ENCODE data around the gene PRICKLE4.
A peak's percentile ranks its signal among the peaks of the same experiment; 100 is the strongest.

PRICKLE4 gene

GRCh38 chr6:41780551-41781365, at the start of gene PRICKLE4:
Gene PRICKLE4, plus strand, starts transcription at chr6:41780782. Its CDS starts 2,692 bp downstream, at chr6:41783474.
- peak; percentile 41 for DNase-seq (ENCODE audit: low spot score)

- no peak for DNase-seq (ENCODE audit: low spot score)
Observed at GRCh38 chr6:41731561-41732086, 49.0 kb upstream of the PRICKLE4 start.

GRCh38 chr6:41732149-41732548, 48.4 kb upstream of the PRICKLE4 start:
- DNase-seq (ENCODE audit: low spot score): no peak

GRCh38 chr6:41732591-41733359, 47.8 kb upstream of the PRICKLE4 start:
- no peak for DNase-seq (ENCODE audit: low spot score)

GRCh38 chr6:41733360-41733706, 47.2 kb upstream of the PRICKLE4 start:
- DNase-seq (ENCODE audit: low spot score): no peak

- peak; percentile 62 for DNase-seq (ENCODE audit: low spot score)
Observed at GRCh38 chr6:41733707-41734665, 46.6 kb upstream of the PRICKLE4 start.

GRCh38 chr6:41734666-41735426, 45.7 kb upstream of the PRICKLE4 start:
- DNase-seq (ENCODE audit: low spot score): peak; percentile 66

GRCh38 chr6:41735427-41736185, 45.0 kb upstream of the PRICKLE4 start, which contains the start of gene TFEB:
Gene TFEB, minus strand, starts transcription at chr6:41735608. Its CDS starts 44,395 bp downstream, at chr6:41691213.
- peak; percentile 78 for DNase-seq (ENCODE audit: low spot score)

GRCh38 chr6:41736186-41736733, 44.3 kb upstream of the PRICKLE4 start:
- DNase-seq (ENCODE audit: low spot score): no peak

GRCh38 chr6:41736800-41737555, 43.6 kb upstream of the PRICKLE4 start:
- DNase-seq (ENCODE audit: low spot score): no peak

GRCh38 chr6:41737591-41738130, 42.9 kb upstream of the PRICKLE4 start:
- no peak for DNase-seq (ENCODE audit: low spot score)

- DNase-seq (ENCODE audit: low spot score): no peak
Observed at GRCh38 chr6:41739041-41739440, 41.5 kb upstream of the PRICKLE4 start.

- DNase-seq (ENCODE audit: low spot score): no peak
Observed at GRCh38 chr6:41740366-41741162, 40.0 kb upstream of the PRICKLE4 start.

GRCh38 chr6:41741625-41742490, 38.7 kb upstream of the PRICKLE4 start:
- peak; percentile 80 for DNase-seq (ENCODE audit: low spot score)

GRCh38 chr6:41743406-41744235, 37.0 kb upstream of the PRICKLE4 start:
- DNase-seq (ENCODE audit: low spot score): no peak

- DNase-seq (ENCODE audit: low spot score): no peak
Observed at GRCh38 chr6:41744236-41744787, 36.3 kb upstream of the PRICKLE4 start.

Measured in SW480 (cell line).